Myocyte (in vitro differentiated cells): ENCODE data around the gene ARRDC1. TPM values are rescaled to one million over a fixed set of nuclear protein-coding genes. Genes with fewer than 3 reads are reported as not detected.

Experiments used
- DNase-seq: peaks from one replicate; pipeline ENCODE4 v3.0.0-alpha.2; 2012; ENCODE audit warnings: low read depth
- total RNA-seq: library from RNA; depleted of rRNA; stranded (reverse); fragments of >200 nt; gene quantifications from 2 replicates; pipeline ENCODE4 v1.2.3, GENCODE V29; 2014

ARRDC1 gene
- total RNA-seq, 1 donor from 2014 or later = 20.3 TPM

DNA sequence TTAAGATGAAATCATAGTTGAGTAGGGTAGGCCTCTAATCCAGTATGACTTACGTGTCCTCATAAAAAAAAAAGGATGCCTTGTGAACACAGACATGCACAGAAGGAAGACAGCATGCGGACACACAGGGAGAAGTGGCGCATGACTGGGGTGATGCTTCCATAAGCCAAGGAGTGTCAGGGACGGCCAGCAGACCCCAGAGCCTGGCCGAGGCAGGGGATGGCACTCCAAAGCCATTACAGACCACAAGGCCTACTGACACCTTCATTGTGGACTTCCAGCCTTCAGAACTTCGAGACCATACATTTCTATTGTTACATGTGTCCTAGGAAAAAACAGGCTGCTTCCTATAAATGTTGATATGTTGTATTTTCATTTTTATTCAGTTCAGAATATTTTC lies 33.2 kb downstream of the ARRDC1 start:
- DNase-seq = no peak

DNA sequence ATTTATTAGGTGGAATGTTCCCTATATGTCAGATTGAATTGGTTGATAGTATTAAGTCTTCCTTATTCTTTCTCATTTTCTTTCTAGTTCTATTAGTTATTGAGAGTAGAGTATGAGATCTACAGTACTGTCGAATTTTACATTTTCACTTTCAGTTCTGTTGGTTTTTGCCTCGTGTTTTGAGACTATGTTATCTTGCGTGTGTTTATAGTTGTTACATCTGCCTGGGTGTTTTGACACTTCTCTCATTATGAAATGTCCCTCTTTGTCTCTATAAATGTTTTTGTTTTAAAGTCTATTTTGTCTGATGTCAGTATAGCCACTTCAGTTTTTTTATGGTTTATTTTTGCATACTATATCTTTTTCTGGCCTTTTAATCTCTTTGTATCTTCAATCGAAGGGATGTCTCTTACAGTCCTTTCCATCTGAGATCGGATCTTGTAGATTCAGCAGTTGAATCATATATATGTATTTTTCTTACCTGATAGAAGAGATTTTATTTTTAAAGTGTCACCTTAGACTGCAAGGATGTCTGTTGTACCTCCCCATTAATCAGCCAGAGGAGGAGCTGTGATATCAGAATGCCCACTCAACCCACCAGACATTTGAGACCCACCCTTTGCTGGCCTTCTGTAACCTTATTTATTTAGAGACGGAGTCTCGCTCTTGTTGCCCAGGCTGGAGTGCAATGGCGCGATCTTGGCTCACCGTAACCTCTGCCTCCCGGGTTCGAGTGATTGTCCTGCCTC lies 34.0 kb downstream of the ARRDC1 start:
- DNase-seq = no peak

DNA sequence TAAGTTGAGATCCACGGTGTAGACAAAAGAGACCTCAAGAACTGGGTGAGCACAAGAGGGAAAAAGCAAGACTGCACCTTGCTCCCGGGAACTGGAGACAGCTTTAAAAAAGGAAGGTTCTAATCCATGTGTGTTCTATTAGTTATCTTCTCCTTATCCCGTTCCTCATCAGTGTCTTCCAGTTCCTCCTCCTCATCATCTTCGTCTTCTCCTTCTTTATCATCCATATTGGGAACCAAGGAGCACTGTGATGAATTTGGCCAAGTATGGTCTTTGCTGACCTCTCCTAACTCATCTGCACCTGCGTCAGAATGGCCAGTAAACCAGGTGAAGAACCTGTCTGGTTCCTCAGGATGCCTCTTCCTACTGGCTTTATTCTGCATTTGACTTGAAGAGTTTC lies 35.4 kb downstream of the ARRDC1 start:
- DNase-seq = no peak

DNA sequence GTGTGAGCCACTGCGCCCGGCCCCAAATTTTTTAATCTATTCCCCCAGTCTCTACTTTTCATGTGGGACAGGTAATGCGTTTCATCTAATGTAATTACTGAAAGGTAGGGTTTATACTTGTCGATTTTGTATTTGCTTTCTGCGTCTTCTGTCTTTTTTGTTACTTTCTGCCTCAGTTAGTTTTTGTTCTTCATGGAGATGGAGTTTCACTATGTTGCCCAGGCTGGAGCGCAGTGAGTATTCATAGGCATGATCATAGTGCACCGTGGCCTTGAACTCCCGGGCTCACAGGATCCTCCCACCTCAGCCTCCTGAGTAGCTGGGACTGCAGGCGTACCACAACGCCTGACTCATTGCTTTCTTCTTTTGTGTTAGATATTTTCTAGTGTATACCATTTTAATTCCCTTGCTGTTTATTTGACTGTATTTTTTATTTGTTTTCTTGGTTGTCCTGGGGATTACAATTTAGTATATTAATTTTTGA lies 36.7 kb downstream of the ARRDC1 start:
- no peak for DNase-seq

DNA sequence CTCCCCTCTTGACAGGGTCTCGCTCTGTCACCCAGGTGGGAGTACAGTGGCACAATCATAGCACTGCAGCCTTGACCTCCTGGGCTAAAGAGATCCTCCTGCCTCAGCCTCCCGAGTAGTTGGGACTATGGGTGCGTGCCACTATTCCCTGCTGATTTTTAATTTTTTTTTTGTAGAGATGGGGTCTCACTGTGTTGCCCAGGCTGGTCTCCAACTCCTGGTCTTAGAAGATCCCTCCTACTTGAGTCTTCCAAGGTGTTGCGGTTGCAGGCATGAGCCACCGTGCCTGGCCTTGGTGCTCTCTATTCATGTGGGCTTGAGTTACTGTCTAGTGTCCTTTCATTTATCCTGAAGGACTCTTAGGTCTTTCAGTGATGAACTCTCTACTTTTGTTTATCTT lies 37.4 kb downstream of the ARRDC1 start:
- no peak for DNase-seq

DNA sequence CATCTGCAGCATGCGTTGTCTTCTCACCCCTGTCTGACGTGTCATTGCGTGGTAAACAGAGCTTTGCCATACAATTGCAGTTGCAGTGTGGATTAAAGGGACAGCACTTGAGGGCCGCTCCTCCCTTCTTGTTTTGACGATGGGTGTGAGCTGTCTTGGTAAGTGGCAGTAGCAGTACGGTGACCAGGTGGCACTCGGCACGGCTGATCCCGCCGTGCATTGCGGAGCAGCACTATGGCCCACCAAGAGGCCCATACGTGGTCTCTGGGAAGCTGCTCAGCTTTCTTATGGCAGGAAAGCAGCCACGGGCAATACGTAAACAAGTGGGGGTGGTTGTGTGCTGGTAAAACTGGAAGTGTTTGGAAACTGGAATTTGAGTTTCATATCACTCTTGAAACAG lies 38.4 kb downstream of the ARRDC1 start:
- no peak for DNase-seq

DNA sequence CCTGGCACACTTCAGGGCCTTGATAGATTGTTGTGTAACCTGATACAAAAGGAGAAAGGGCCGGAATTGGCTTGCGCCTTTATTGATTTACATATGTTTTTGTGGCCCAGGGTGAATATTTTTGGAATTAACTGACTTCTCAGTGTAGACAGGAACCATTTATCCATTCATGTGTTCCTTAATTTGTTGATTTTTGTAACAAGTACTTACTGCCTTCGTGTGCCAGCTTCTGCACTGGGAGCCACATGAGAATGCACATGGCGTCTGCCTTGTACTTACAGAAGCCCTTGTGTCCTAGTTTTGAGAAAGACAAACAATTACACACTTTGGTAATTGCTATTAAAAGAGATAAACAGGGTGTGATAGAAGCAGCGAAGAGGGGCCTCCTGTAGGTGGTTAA lies 39.7 kb downstream of the ARRDC1 start:
- DNase-seq = no peak

DNA sequence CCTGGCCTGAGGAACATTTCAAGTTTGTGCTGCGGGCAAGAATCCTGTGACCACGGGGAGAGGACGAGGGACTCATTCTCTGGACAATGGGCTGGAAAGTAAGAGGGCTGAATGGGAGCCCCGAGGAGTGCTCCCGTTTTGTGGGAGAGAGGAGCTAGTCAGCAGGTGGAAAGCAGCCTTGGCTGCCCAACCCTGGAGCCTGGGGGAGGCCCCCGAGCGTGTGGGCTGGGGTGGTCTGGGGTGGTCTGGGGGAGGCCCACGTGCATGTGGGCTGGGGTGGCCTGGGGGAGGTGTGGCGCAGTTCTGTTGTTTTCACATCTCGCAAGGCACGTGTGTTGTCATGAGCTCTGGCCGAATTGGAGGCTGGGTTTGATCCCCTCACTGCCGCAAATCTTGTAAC lies 40.9 kb downstream of the ARRDC1 start:
- no peak for DNase-seq

DNA sequence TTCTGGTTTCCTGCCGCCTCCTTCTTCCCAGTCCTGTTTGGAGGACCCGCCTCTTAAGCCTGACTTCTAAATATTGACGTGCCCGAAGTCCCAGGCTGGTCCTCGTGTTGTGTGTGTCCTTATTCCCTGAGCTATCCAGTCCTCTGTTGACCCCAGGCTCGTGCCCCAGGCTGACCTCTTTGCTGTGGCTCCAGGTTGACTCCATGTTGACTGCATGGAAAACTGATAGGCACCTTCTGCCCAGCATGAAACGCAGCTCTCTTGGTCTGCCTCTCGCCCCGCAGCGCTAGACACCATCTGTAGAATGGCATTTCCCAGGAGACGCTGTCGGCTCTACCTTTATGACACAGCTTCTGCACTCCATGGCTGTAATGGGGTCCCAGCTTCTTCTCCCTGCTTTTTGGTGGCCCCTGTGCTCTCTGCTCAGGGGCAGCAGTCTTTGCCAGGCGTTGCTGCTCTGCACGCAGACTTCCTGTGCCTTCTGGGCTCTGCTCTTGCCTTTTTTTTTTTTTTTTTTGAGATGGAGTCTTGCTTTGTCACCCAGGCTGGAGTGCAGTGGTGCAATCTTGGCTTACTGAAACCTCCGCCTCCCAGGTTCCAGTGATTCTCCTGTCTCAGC lies 41.7 kb downstream of the ARRDC1 start:
- DNase-seq = no peak

DNA sequence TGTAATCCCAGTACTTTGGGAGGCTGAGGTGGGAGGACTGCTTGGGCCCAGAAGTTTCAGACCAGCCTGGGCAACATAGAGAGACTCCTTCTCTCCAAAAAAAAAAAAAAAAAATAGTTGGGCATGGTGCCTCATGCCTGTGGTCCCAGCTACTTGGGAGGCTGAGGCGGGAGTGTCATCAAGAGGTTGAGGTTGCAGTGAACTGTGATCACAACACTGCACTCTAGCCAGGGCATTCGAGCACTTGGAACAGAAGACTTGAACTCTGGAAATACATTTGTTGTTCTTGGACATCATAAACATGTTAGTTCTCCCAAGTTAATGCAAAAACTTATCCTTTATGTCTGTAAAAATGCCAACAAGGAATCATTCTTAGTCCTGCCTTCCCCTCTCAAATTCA lies 42.9 kb downstream of the ARRDC1 start:
- peak; percentile 44 for DNase-seq

DNA sequence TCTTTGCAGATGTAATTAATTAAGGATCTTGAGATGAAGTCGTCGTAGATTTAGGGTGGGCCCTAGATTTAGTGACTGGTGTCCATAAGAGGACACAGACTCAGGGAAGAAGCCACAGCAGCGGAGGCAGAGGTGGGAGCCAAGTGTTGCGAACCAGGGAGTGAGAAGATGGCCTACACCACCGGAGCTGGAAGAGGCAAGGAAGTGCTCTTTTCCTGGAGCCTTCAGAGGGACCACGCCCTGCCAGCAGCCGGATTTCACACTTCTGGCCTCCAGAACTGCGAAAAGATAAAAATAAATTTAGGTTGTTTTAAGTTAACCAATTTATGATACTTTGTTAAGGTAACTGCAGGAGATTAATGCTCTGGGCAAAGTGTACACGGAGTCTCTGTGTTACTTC lies 44.1 kb downstream of the ARRDC1 start:
- no peak for DNase-seq

DNA sequence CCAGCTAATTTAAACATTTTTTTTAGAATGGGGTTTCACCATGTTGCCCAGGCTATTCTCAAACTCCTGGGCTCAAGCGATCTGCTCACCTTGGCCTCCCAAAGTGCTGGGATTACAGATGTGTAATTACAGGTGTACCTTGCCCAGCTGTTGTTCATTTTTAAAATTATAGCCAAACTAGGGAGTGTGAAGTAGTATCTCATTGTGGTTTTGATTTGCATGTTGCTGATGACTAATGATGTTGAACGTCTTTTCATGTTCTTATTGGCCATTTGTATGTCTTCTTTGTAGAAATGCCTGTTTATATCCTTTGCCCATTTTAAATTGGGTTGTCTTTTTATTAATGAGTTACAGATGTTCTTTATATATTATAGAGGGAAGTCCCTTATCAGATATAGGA lies 44.8 kb downstream of the ARRDC1 start:
- DNase-seq = no peak

DNA sequence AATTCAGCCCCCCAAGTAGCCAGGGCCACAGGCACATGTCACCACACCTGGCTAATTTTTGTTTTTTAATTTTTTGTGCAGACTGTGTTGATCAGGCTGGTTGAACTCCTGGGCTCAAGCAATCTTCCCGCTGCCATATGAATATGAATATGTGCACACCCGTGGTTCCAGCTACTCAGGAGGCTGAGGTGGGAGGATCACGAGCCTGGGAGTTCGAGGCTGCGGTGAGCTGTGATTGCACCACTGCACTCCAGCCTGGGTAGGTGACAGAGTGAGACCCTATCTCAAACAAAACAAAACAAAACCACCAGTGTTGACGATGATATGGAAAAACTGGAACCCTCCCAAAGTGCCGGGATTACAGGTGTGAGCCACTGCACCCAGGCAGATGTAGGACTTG lies 45.3 kb downstream of the ARRDC1 start:
- no peak for DNase-seq

DNA sequence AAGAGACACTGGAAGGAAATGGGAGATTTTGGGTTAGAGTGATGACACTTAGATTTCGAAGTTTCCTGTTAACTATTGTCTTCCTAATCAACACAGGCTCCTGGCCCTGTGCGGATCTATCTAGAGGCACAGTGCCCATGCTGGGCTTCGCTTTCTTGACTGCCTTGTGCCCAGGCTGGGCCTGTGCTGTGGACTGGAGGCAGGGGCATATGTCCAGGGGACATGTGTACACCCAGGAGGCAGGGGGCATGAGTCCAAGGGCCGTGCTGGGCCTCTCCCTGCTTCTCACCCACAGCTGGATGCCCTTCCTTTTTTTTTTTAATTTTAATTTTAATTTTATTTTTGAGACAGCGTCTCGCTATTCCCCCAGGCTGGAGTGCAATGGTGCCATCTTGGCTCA lies 50.9 kb downstream of the ARRDC1 start:
- DNase-seq = no peak

DNA sequence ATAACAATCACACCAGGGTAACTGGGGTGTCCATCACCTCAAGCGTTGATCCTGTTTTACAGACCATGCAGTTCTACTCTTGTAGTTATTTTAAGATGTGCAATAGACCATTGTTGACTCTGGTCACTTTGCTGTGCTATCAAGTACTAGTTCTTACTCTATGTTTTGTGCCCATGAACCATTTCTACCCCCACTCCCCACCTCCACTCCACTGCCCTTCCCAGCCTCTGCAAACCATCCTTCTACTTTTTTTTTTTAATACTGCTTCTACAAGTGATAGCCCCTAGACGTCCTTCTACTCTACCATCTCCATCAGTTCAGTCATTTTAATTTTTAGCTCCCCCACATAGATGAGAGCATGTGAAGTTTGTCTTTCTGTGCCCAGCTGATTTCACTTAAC lies 52.1 kb downstream of the ARRDC1 start:
- no peak for DNase-seq

DNA sequence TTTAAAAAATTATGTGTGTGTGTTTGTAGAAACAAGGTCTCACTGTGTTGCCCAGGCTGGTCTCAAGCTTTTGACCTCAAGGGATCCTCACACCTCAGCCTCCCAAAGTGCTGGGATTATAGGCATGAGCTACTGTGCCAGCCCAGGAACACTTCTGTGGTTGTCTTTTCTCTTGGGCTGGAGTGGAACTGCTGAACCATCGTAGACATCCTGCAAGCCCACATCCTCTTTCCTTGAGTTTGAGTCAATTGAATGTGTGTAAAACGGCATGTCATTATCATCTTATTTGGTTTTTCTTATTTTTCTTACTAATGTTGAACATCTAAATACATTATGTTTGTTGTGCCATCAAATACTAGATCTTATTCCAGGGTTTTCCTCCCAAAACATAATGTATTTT lies 53.3 kb downstream of the ARRDC1 start:
- no peak for DNase-seq

DNA sequence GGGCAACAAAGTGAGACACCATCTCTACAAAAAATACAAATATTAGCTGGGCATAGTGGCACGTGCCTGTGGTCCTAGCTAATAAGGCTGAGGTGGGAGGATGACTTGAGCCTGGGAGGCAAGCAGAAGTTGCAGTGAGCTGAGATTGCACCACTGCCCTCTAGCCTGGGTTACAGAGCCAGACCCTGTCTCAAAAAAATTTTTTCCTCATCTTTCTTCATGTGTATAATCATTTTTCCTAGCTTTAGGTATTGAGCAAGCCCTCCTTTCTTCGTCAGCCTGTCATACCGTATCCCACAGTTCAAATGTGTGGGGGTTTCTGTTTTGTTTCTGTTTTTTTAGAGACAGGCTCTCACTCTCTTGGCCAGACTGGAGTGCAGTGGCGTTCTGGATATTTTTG lies 54.7 kb downstream of the ARRDC1 start:
- DNase-seq = no peak

DNA sequence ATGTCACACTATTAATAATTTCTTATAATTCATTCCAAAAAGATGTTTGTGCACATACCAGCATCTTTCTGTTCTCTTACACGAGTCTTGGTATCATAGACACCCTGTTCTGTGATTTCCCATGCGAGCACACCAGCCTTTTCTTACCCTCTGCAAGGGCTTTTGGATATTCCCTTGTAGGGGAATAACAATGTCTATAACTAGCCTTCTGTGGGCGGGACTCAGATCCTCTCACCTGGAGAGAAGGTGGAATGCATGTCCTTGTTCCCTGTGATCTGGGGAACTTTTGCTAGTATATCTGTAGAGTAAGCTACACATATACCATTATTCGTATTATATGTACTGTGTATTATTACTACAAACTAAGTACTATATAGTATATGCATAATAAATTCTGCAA lies 58.1 kb downstream of the ARRDC1 start:
- DNase-seq = no peak

DNA sequence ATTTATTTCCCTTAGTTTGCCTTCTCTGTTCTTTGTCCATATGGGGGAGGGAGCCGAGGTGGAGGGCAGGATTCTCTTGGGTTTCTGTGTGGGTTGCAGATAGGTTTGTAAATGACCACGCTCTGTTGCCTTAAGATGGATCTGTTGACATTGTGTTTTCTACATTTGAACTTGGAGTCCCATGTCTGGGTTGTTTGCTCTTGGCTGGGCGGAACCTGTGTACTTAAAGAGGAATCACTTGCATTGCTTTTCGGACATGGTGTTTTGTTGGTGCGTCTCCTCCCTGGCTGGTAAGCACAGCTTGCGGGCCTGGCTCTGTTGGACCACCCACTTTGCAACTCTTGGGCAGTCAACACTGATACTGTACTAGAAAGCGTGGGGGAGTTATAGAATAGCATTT lies 59.2 kb downstream of the ARRDC1 start:
- no peak for DNase-seq
